ENCODE measurements around the gene CARS2. TPM values are rescaled to one million over a fixed set of nuclear protein-coding genes. Genes with fewer than 3 reads are reported as not detected.
A peak's percentile ranks its signal among the peaks of the same experiment; 100 is the strongest.

CARS2 gene
- total RNA-seq, 1 donor from 2014 or later: 74.6 TPM

- H3K9me3 ChIP-seq (ENCODE audit: control insufficient read depth in 3 of 3, low read length in 3 of 3): no peaks in the 10 kb centered on the region
- H3K9ac ChIP-seq (ENCODE audit: low read depth in 1 of 3, low read length in 3 of 3): no peak overlapping the region
- H3K36me3 ChIP-seq (ENCODE audit: control insufficient read depth in 3 of 3, insufficient read depth in 3 of 3, low read length in 3 of 3): peaks cover 14 to 30% (median 28%) of the 10 kb centered on the region in 3 donors
- no peak overlapping the region for H3K4me3 ChIP-seq (ENCODE audit: low read length in 3 of 3)
- H3K27ac ChIP-seq (ENCODE audit: low read depth, low read length): no peak overlapping the region
- H3K4me1 ChIP-seq (ENCODE audit: control insufficient read depth in 3 of 3, insufficient read depth in 3 of 3, low read length in 3 of 3): no peaks in the 10 kb centered on the region
- H3K27me3 ChIP-seq (ENCODE audit: control insufficient read depth in 3 of 3, insufficient read depth in 3 of 3, low read length in 3 of 3): no peaks in the 10 kb centered on the region
Measured at GRCh38 chr13:110650436-110650835, 55.5 kb downstream of the CARS2 start.

GRCh38 chr13:110649551-110649950 is 56.4 kb downstream of the CARS2 start:
- H3K4me3 ChIP-seq (ENCODE audit: low read length in 3 of 3): no peak overlapping the region
- H3K27ac ChIP-seq (ENCODE audit: low read depth, low read length): no peak overlapping the region
- H3K4me1 ChIP-seq (ENCODE audit: control insufficient read depth in 3 of 3, insufficient read depth in 3 of 3, low read length in 3 of 3): peaks cover 2 to 7% (median 7%) of the 10 kb centered on the region in 3 donors
- H3K9ac ChIP-seq (ENCODE audit: low read depth in 1 of 3, low read length in 3 of 3): no peak overlapping the region
- H3K9me3 ChIP-seq (ENCODE audit: control insufficient read depth in 3 of 3, low read length in 3 of 3): no peaks in the 10 kb centered on the region
- peaks cover 11 to 30% (median 28%) of the 10 kb centered on the region in 3 donors for H3K36me3 ChIP-seq (ENCODE audit: control insufficient read depth in 3 of 3, insufficient read depth in 3 of 3, low read length in 3 of 3)
- H3K27me3 ChIP-seq (ENCODE audit: control insufficient read depth in 3 of 3, insufficient read depth in 3 of 3, low read length in 3 of 3): no peaks in the 10 kb centered on the region

- peaks cover 6 to 11% (median 10%) of the 10 kb centered on the region in 3 donors for H3K4me1 ChIP-seq (ENCODE audit: control insufficient read depth in 3 of 3, insufficient read depth in 3 of 3, low read length in 3 of 3)
- no peaks in the 10 kb centered on the region for H3K9me3 ChIP-seq (ENCODE audit: control insufficient read depth in 3 of 3, low read length in 3 of 3)
- H3K36me3 ChIP-seq (ENCODE audit: control insufficient read depth in 3 of 3, insufficient read depth in 3 of 3, low read length in 3 of 3): peaks cover 12 to 32% (median 32%) of the 10 kb centered on the region in 3 donors
- H3K4me3 ChIP-seq (ENCODE audit: low read length in 3 of 3): no peak overlapping the region
- no peak overlapping the region for H3K9ac ChIP-seq (ENCODE audit: low read depth in 1 of 3, low read length in 3 of 3)
- no peaks in the 10 kb centered on the region for H3K27me3 ChIP-seq (ENCODE audit: control insufficient read depth in 3 of 3, insufficient read depth in 3 of 3, low read length in 3 of 3)
- H3K27ac ChIP-seq (ENCODE audit: low read depth, low read length): no peak overlapping the region
Measured at GRCh38 chr13:110648848-110649421, 57.0 kb downstream of the CARS2 start.

- Histone ChIP-seq H3K27me3 (ENCODE audit: control insufficient read depth in 3 of 3, insufficient read depth in 3 of 3, low read length in 3 of 3) (no peaks in the 10 kb centered on the region), H3K36me3 (ENCODE audit: control insufficient read depth in 3 of 3, insufficient read depth in 3 of 3, low read length in 3 of 3) (peaks cover 15 to 39% (median 32%) of the 10 kb centered on the region in 3 donors), H3K4me1 (ENCODE audit: control insufficient read depth in 3 of 3, insufficient read depth in 3 of 3, low read length in 3 of 3) (peaks cover 6 to 18% (median 10%) of the 10 kb centered on the region in 3 donors), H3K9ac (ENCODE audit: low read depth in 1 of 3, low read length in 3 of 3) (no peak overlapping the region), H3K9me3 (ENCODE audit: control insufficient read depth in 3 of 3, low read length in 3 of 3) (no peaks in the 10 kb centered on the region), H3K27ac (ENCODE audit: low read depth, low read length) (no peak overlapping the region), H3K4me3 (ENCODE audit: low read length in 3 of 3) (no peak overlapping the region)
Measured at GRCh38 chr13:110648146-110648819, 57.6 kb downstream of the CARS2 start.

DNA sequence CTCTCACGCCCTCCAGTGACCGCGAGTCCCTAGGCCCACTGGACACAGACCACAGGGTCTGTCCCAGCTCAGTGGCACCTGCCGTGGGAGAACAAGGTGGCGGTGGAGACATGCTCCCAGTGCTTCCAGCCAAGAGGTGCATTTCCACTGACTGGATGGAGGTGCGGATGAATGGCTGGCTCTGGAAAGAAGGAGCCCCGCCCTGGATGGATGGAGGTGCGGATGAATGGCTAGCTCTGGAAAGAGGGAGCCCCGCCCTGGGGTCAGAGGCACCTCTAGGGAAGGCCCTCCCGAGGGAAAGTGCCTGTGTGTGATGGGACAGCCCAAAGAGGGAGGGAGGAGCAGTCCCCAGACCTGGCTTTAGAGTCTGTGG is 58.6 kb downstream of the CARS2 start:
- peaks cover 21 to 43% (median 37%) of the 10 kb centered on the region in 3 donors for H3K36me3 ChIP-seq (ENCODE audit: control insufficient read depth in 3 of 3, insufficient read depth in 3 of 3, low read length in 3 of 3)

GRCh38 chr13:110646442-110647364 is 59.2 kb downstream of the CARS2 start:
- peaks cover 6 to 18% (median 10%) of the 10 kb centered on the region in 3 donors for H3K4me1 ChIP-seq (ENCODE audit: control insufficient read depth in 3 of 3, insufficient read depth in 3 of 3, low read length in 3 of 3)
- no peak overlapping the region for H3K9ac ChIP-seq (ENCODE audit: low read depth in 1 of 3, low read length in 3 of 3)
- no peaks in the 10 kb centered on the region for H3K9me3 ChIP-seq (ENCODE audit: control insufficient read depth in 3 of 3, low read length in 3 of 3)
- H3K36me3 ChIP-seq (ENCODE audit: control insufficient read depth in 3 of 3, insufficient read depth in 3 of 3, low read length in 3 of 3): peaks cover 26 to 42% (median 42%) of the 10 kb centered on the region in 3 donors
- no peak overlapping the region for H3K4me3 ChIP-seq (ENCODE audit: low read length in 3 of 3)
- no peak overlapping the region for H3K27ac ChIP-seq (ENCODE audit: low read depth, low read length)
- H3K27me3 ChIP-seq (ENCODE audit: control insufficient read depth in 3 of 3, insufficient read depth in 3 of 3, low read length in 3 of 3): no peaks in the 10 kb centered on the region

More for the DNA sequence above, 58.6 kb downstream of the CARS2 start:
- H3K4me3 ChIP-seq (ENCODE audit: low read length in 3 of 3): no peak overlapping the region
- no peaks in the 10 kb centered on the region for H3K27me3 ChIP-seq (ENCODE audit: control insufficient read depth in 3 of 3, insufficient read depth in 3 of 3, low read length in 3 of 3)
- H3K27ac ChIP-seq (ENCODE audit: low read depth, low read length): no peak overlapping the region
- H3K9me3 ChIP-seq (ENCODE audit: control insufficient read depth in 3 of 3, low read length in 3 of 3): no peaks in the 10 kb centered on the region
- peaks cover 6 to 18% (median 10%) of the 10 kb centered on the region in 3 donors for H3K4me1 ChIP-seq (ENCODE audit: control insufficient read depth in 3 of 3, insufficient read depth in 3 of 3, low read length in 3 of 3)
- H3K9ac ChIP-seq (ENCODE audit: low read depth in 1 of 3, low read length in 3 of 3): no peak overlapping the region

DNA sequence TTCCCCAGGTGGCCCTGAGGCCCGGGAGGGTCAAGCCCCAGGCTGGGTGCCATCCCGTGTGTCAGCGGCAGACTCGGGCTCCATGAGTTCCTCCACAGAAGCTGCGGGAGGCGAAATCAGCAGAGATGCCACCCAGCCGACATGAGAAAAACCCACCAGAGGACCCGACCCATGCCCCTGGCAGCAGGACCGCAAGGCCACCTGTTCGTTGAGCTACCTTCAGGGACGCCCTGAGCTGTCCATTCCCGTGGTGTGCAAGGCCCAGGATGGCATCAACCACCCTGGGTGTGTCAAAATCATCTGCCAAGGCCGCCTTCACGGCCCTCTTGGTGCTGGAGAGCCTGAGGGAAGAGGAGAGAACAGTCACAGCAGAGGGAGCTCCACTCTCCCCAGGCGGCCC is 60.2 kb downstream of the CARS2 start:
- Histone ChIP-seq H3K4me1 (ENCODE audit: control insufficient read depth in 3 of 3, insufficient read depth in 3 of 3, low read length in 3 of 3) (peaks cover 9 to 25% (median 19%) of the 10 kb centered on the region in 3 donors), H3K9me3 (ENCODE audit: control insufficient read depth in 3 of 3, low read length in 3 of 3) (no peaks in the 10 kb centered on the region), H3K27me3 (ENCODE audit: control insufficient read depth in 3 of 3, insufficient read depth in 3 of 3, low read length in 3 of 3) (no peaks in the 10 kb centered on the region), H3K27ac (ENCODE audit: low read depth, low read length) (no peak overlapping the region), H3K9ac (ENCODE audit: low read depth in 1 of 3, low read length in 3 of 3) (no peak overlapping the region), H3K4me3 (ENCODE audit: low read length in 3 of 3) (no peak overlapping the region), H3K36me3 (ENCODE audit: control insufficient read depth in 3 of 3, insufficient read depth in 3 of 3, low read length in 3 of 3) (peaks cover 27 to 47% (median 46%) of the 10 kb centered on the region in 3 donors)

GRCh38 chr13:110644892-110645521 is 60.9 kb downstream of the CARS2 start:
- Histone ChIP-seq H3K4me1 (ENCODE audit: control insufficient read depth in 3 of 3, insufficient read depth in 3 of 3, low read length in 3 of 3) (peaks cover 13 to 30% (median 24%) of the 10 kb centered on the region in 3 donors), H3K27me3 (ENCODE audit: control insufficient read depth in 3 of 3, insufficient read depth in 3 of 3, low read length in 3 of 3) (no peaks in the 10 kb centered on the region), H3K9ac (ENCODE audit: low read depth in 1 of 3, low read length in 3 of 3) (peak overlapping the region in 2 of 3 donors; percentile 40 to 57), H3K4me3 (ENCODE audit: low read length in 3 of 3) (peak overlapping the region in 1 of 3 donors; percentile 2), H3K36me3 (ENCODE audit: control insufficient read depth in 3 of 3, insufficient read depth in 3 of 3, low read length in 3 of 3) (peaks cover 28 to 47% (median 46%) of the 10 kb centered on the region in 3 donors), H3K9me3 (ENCODE audit: control insufficient read depth in 3 of 3, low read length in 3 of 3) (no peaks in the 10 kb centered on the region), H3K27ac (ENCODE audit: low read depth, low read length) (no peak overlapping the region)

DNA sequence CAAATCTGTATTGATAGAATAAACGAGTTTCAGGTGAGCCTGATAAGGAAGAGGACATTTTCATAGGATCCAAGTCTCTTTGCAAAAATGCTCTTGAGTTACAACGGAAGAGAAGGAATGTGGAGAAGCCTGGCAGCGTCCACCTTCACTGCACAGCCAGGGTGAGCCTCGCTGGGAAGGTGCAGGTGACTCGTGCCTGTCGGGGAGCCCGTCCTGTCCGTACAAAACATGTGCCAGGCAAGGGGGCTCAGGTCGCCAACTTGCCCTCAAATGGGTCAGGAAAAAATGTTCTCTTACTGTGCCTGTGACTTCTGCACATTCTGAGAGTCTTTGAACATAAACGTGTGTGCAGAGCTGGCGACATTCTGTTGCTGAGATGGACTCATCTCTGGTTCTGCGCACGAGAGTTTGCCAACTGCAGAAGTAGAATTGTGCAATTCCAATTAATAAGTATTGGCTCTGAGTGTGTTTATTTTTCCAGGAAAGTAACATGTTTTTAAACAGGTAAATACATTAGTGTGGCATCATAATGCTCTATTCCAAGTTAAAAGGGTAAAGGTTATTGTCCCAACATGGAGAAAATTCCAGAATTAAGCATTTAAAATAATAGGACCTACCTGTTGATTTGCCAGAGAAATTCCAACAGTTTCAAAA is 62.0 kb downstream of the CARS2 start:
- Histone ChIP-seq H3K4me1 (ENCODE audit: control insufficient read depth in 3 of 3, insufficient read depth in 3 of 3, low read length in 3 of 3) (peaks cover 13 to 30% (median 24%) of the 10 kb centered on the region in 3 donors), H3K4me3 (ENCODE audit: low read length in 3 of 3) (no peak overlapping the region), H3K36me3 (ENCODE audit: control insufficient read depth in 3 of 3, insufficient read depth in 3 of 3, low read length in 3 of 3) (peaks cover 34 to 47% (median 46%) of the 10 kb centered on the region in 3 donors), H3K9ac (ENCODE audit: low read depth in 1 of 3, low read length in 3 of 3) (peak overlapping the region in 1 of 3 donors; percentile 57), H3K27ac (ENCODE audit: low read depth, low read length) (no peak overlapping the region), H3K27me3 (ENCODE audit: control insufficient read depth in 3 of 3, insufficient read depth in 3 of 3, low read length in 3 of 3) (no peaks in the 10 kb centered on the region), H3K9me3 (ENCODE audit: control insufficient read depth in 3 of 3, low read length in 3 of 3) (no peaks in the 10 kb centered on the region)
